Dendritic cell treated with granulocyte-macrophage colony-stimulating factor and Interleukin-4, amounts not matched to agents 40 ng/mL and 50 ng/mL, for 4 days (primary cell): ENCODE data around the gene GGA2.
"Not testable (repeated sequence)": the region's sequence is repeated elsewhere in the genome, so short reads cannot be mapped to it uniquely, and the experiment has no call there.

ENCODE experiments used
- H3K27ac Mint-ChIP-seq: one replicate; pipeline ENCODE4 v1.8.0; 2022; ENCODE audit warnings: mild to moderate bottlenecking, mixed read lengths
- H3K27me3 Mint-ChIP-seq: one replicate; pipeline ENCODE4 v1.8.0; 2022; ENCODE audit warnings: mild to moderate bottlenecking, mixed read lengths
- H3K36me3 Mint-ChIP-seq: one replicate; pipeline ENCODE4 v1.8.0; 2022; ENCODE audit warnings: low read depth, mixed read lengths
- H3K4me1 Mint-ChIP-seq: one replicate; pipeline ENCODE4 v1.8.0; 2022; ENCODE audit warnings: low read depth, mixed read lengths
- H3K4me3 Mint-ChIP-seq: one replicate; pipeline ENCODE4 v1.8.0; 2022; ENCODE audit warnings: mild to moderate bottlenecking, moderate library complexity, mixed read lengths
- H3K9me3 Mint-ChIP-seq: one replicate; pipeline ENCODE4 v1.8.0; 2022; ENCODE audit warnings: mixed read lengths
- intact Hi-C: fragments of 100-400 bp; cut with micrococcal nuclease; formaldehyde crosslinking; loops from one replicate; pipeline ENCODE4 v1.15.0; 2022

Gene GGA2

GRCh38 chr16:23510164-23510914, at the start of gene GGA2:
Gene GGA2 (minus strand): TSS chr16:23510494. CDS start chr16:23510411, 83 bp downstream.
- Mint-ChIP-seq H3K36me3 (peaks cover 39% of the 10 kb centered on the region), H3K4me3 (peak within 1 kb of the TSS; percentile 83), H3K27ac (peak within 1 kb of the TSS; percentile 76), H3K27me3 (no peaks in the 10 kb centered on the region), H3K9me3 (no peaks in the 10 kb centered on the region), H3K4me1 (peaks cover 45% of the 10 kb centered on the region)
- intact Hi-C loops = loop anchor here (10.0 kb wide), 1 partner anchor 84 kb away; the partner anchor contains the start of gene NDUFAB1

- peaks cover 49% of the 10 kb centered on the region for H3K36me3 Mint-ChIP-seq
- no peaks in the 10 kb centered on the region for H3K9me3 Mint-ChIP-seq
- peaks cover 33% of the 10 kb centered on the region for H3K4me1 Mint-ChIP-seq
- peak overlapping the region; percentile 92 for H3K4me3 Mint-ChIP-seq
- peak overlapping the region; percentile 95 for H3K27ac Mint-ChIP-seq
- no peaks in the 10 kb centered on the region for H3K27me3 Mint-ChIP-seq
- intact Hi-C loops = loop anchor here (1.0 to 10.0 kb wide), 5 partner anchors 36 to 103 kb away; partner anchors contain the start of genes COG7, DCTN5, NDUFAB1 and PALB2
Measured at GRCh38 chr16:23557779-23558702, 47.7 kb upstream of the GGA2 start.

- no peaks in the 10 kb centered on the region for H3K27me3 Mint-ChIP-seq
- intact Hi-C loops = loop anchor here (1.0 to 10.0 kb wide), 5 partner anchors 35 to 102 kb away; partner anchors contain the start of genes COG7, DCTN5, NDUFAB1 and PALB2
- peak within 1 kb of the TSS; percentile 92 for H3K4me3 Mint-ChIP-seq
- peaks cover 33% of the 10 kb centered on the region for H3K4me1 Mint-ChIP-seq
- peak within 1 kb of the TSS; percentile 95 for H3K27ac Mint-ChIP-seq
- peaks cover 49% of the 10 kb centered on the region for H3K36me3 Mint-ChIP-seq
- H3K9me3 Mint-ChIP-seq = no peaks in the 10 kb centered on the region
Measured at GRCh38 chr16:23556881-23557778, 46.8 kb upstream of the GGA2 start, which contains the start of the genes EARS2 and UBFD1. Gene EARS2 (minus strand): TSS chr16:23557350. CDS start chr16:23557343, 7 bp downstream. Gene UBFD1 (plus strand): TSS chr16:23557727. CDS start chr16:23557743, 16 bp downstream.

- Mint-ChIP-seq H3K9me3 (no peaks in the 10 kb centered on the region), H3K27ac (no peak overlapping the region), H3K4me3 (no peak overlapping the region), H3K4me1 (peaks cover 26% of the 10 kb centered on the region), H3K36me3 (peaks cover 56% of the 10 kb centered on the region), H3K27me3 (no peaks in the 10 kb centered on the region)
- intact Hi-C loops = loop anchor here (10.0 kb wide), 1 partner anchor 100 kb away; the partner anchor contains the start of gene COG7
Measured at GRCh38 chr16:23554536-23554935, 44.2 kb upstream of the GGA2 start.

GRCh38 chr16:23552161-23552560, 41.9 kb upstream of the GGA2 start:
- H3K27me3 Mint-ChIP-seq = no peaks in the 10 kb centered on the region
- no peak overlapping the region for H3K4me3 Mint-ChIP-seq
- H3K4me1 Mint-ChIP-seq = peaks cover 12% of the 10 kb centered on the region
- no peaks in the 10 kb centered on the region for H3K9me3 Mint-ChIP-seq
- H3K36me3 Mint-ChIP-seq = peaks cover 69% of the 10 kb centered on the region
- no peak overlapping the region for H3K27ac Mint-ChIP-seq
- intact Hi-C loops = loop anchor here (10.0 kb wide), 1 partner anchor 97 kb away; the partner anchor contains the start of gene COG7

- H3K27ac Mint-ChIP-seq = no peak overlapping the region
- no peaks in the 10 kb centered on the region for H3K4me1 Mint-ChIP-seq
- no peak overlapping the region for H3K4me3 Mint-ChIP-seq
- H3K36me3 Mint-ChIP-seq = peaks cover 88% of the 10 kb centered on the region
- intact Hi-C loops = loop anchor here (10.0 kb wide), 1 partner anchor 95 kb away; the partner anchor contains the start of gene COG7
- H3K27me3 Mint-ChIP-seq = no peaks in the 10 kb centered on the region
- no peaks in the 10 kb centered on the region for H3K9me3 Mint-ChIP-seq
Measured at GRCh38 chr16:23549938-23550337, 39.6 kb upstream of the GGA2 start.

GRCh38 chr16:23544436-23544835, 34.1 kb upstream of the GGA2 start:
- Mint-ChIP-seq H3K36me3 (peaks cover 94% of the 10 kb centered on the region), H3K4me3 (no peak overlapping the region), H3K27ac (no peak overlapping the region), H3K9me3 (no peaks in the 10 kb centered on the region), H3K27me3 (no peaks in the 10 kb centered on the region), H3K4me1 (no peaks in the 10 kb centered on the region)
- intact Hi-C loops = no loop called here

- H3K27ac Mint-ChIP-seq = not testable (repeated sequence)
Measured at GRCh38 chr16:23540817-23541178, 30.5 kb upstream of the GGA2 start.

GRCh38 chr16:23539984-23540816, 29.9 kb upstream of the GGA2 start:
- Mint-ChIP-seq H3K4me1 (peaks cover 8% of the 10 kb centered on the region), H3K9me3 (no peaks in the 10 kb centered on the region), H3K36me3 (peaks cover 56% of the 10 kb centered on the region), H3K27me3 (no peaks in the 10 kb centered on the region), H3K4me3 (no peak overlapping the region), H3K27ac (no peak overlapping the region)
- intact Hi-C loops = no loop called here

More at GRCh38 chr16:23540817-23541178, 30.5 kb upstream of the GGA2 start:
- H3K4me1 Mint-ChIP-seq, H3K27me3 Mint-ChIP-seq, H3K4me3 Mint-ChIP-seq, intact Hi-C loops, H3K9me3 Mint-ChIP-seq: not testable (repeated sequence)
- H3K36me3 Mint-ChIP-seq = peaks cover 59% of the 10 kb centered on the region

GRCh38 chr16:23538919-23539278, 28.6 kb upstream of the GGA2 start:
- H3K4me1 Mint-ChIP-seq = peaks cover 8% of the 10 kb centered on the region
- H3K36me3 Mint-ChIP-seq = peaks cover 56% of the 10 kb centered on the region
- H3K27me3 Mint-ChIP-seq = no peaks in the 10 kb centered on the region
- H3K4me3 Mint-ChIP-seq = no peak overlapping the region
- H3K27ac Mint-ChIP-seq = peak overlapping the region; percentile 46
- intact Hi-C loops = no loop called here
- H3K9me3 Mint-ChIP-seq = no peaks in the 10 kb centered on the region

GRCh38 chr16:23537390-23537789, 27.1 kb upstream of the GGA2 start:
- Mint-ChIP-seq H3K9me3 (no peaks in the 10 kb centered on the region), H3K4me3 (no peak overlapping the region), H3K27ac (no peak overlapping the region), H3K27me3 (no peaks in the 10 kb centered on the region), H3K36me3 (peaks cover 56% of the 10 kb centered on the region), H3K4me1 (peaks cover 8% of the 10 kb centered on the region)
- intact Hi-C loops = no loop called here

- no peak overlapping the region for H3K4me3 Mint-ChIP-seq
- no peaks in the 10 kb centered on the region for H3K9me3 Mint-ChIP-seq
- no peak overlapping the region for H3K27ac Mint-ChIP-seq
- no peaks in the 10 kb centered on the region for H3K27me3 Mint-ChIP-seq
- intact Hi-C loops = no loop called here
- peaks cover 8% of the 10 kb centered on the region for H3K4me1 Mint-ChIP-seq
- peaks cover 56% of the 10 kb centered on the region for H3K36me3 Mint-ChIP-seq
Measured at GRCh38 chr16:23535901-23536300, 25.6 kb upstream of the GGA2 start.
